ENCODE results near the gene PDLIM3.

DNA sequence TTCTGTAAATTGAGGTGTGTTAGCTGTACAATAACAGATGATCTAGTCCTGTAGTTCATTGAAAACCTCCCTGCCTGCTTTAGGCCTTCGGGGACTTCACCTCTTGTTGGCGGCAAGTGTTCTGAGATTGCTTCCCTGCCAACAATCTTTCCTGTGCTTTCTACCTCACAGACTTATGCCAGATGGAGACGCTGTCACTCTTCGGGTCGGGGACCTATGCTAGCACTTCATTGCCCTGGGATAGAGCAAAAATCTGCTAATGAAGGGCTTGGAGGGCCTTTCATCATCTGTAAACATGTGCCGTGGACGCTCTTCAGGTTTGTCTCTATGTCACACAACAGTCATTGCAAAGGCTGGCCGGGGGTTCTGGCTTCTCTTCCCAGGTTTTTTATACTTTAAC is 4.7 kb upstream of the PDLIM3 start:
- TF ChIP-seq CTCF (IDR thresholded peaks at IDR 0.05), result no peak
- no peak for TF ChIP-seq POLR2A (IDR thresholded peaks at IDR 0.05)
